K562 (cell line): Measurements from ENCODE around the gene PYDC1. TPM values are rescaled to one million over a fixed set of nuclear protein-coding genes. Genes with fewer than 3 reads are reported as not detected.
A peak's percentile ranks its signal among the peaks of the same experiment; 100 is the strongest.

Experiments
- ATAC-seq: fragments of 200-7000 bp; cut with Tn5 transposase; 3 replicates; pipeline ENCODE4 v1.9.1; 2020; ENCODE audit warnings: moderate library complexity
- BruUV-seq: library from RNA; stranded (reverse); fragments of 400-500 nt; replicated peaks from 2 replicates; lab custom pipeline; 2021; lab: Mats Ljungman, UMichigan
- CTCF ChIA-PET: fragments of 300-600 bp; formaldehyde crosslinking; extraction: SDS; loops from one replicate; lab custom pipeline; 2021; ENCODE audit warnings: low intra/inter-chr PET ratio; lab: Yijun Ruan, JAX
- POLR2A ChIA-PET: fragments of 300-600, 350-650 bp; sonication (Branson Sonifier 250); formaldehyde crosslinking; extraction: SDS; loops from one replicate; lab custom pipeline; 2021; ENCODE audit warnings: antibody characterized with exemption, inconsistent platforms; lab: Yijun Ruan, JAX
- DNase-seq, 4 experiments: peaks; one replicate each; pipeline versions ENCODE4 v3.0.0 to v3.0.0-alpha.2; 2011 to 2018; ENCODE audit warnings: low spot score in 3 of 4, mixed read lengths in 3 of 4; ENCODE audit errors: extremely low read depth in 1 of 4
- FAIRE-seq: peaks from 2 replicates; lab custom pipeline; 2011; peaks lifted over from hg19 to GRCh38; lab: Jason Lieb, UNC
- H2AFZ ChIP-seq: 2 replicates; pipeline ENCODE4 v1.6.0; 2011; ENCODE audit warnings: low read depth, low read length, control low read depth, inconsistent platforms
- H3K27ac ChIP-seq: fragments of 200-600 bp; 3 replicates; pipeline ENCODE4 v1.8.0; 2011; ENCODE audit warnings: low read depth, mild to moderate bottlenecking, control low read depth, inconsistent platforms, low read length, moderate library complexity, mixed read lengths; ENCODE audit errors: extremely low read depth
- H3K27me3 ChIP-seq, 2 experiments: fragments of 300-600 bp in 1 of 2; 2 replicates in 1 of 2; 3 replicates in 1 of 2; pipeline versions ENCODE4 v1.6.0 to v1.8.0; 2011; ENCODE audit warnings: inconsistent platforms in 2 of 2, low read length in 2 of 2, mild to moderate bottlenecking in 1 of 2, mixed read lengths in 1 of 2, moderate library complexity in 1 of 2; ENCODE audit not compliant: control insufficient read depth in 2 of 2, insufficient read depth in 2 of 2
- H3K36me3 ChIP-seq: fragments of 300-600 bp; 3 replicates; pipeline ENCODE4 v1.8.0; 2011; ENCODE audit warnings: mild to moderate bottlenecking, low read length, inconsistent platforms; ENCODE audit not compliant: control insufficient read depth, insufficient read depth
- H3K4me1 ChIP-seq, 2 experiments: fragments of 200-600 bp in 1 of 2; replicated peaks in 1 of 2; 2 replicates in 1 of 2; 3 replicates in 1 of 2; pipeline versions ENCODE4 v1.5.1 to v1.8.0; 2011; ENCODE audit warnings: inconsistent platforms in 2 of 2, low read length in 2 of 2, mild to moderate bottlenecking in 1 of 2, mixed read lengths in 1 of 2, moderate library complexity in 1 of 2; ENCODE audit not compliant: control insufficient read depth in 2 of 2, insufficient read depth in 2 of 2
- H3K4me2 ChIP-seq: 2 replicates; pipeline ENCODE4 v1.6.1; 2011; ENCODE audit warnings: low read length, control low read depth, inconsistent platforms, mixed read lengths; ENCODE audit not compliant: insufficient read depth
- H3K4me3 ChIP-seq: fragments of 200-600 bp; sonication (generic), shearing (Covaris generic); 2 replicates; pipeline ENCODE4 v1.5.1; 2016; ENCODE audit warnings: control low read depth, inconsistent platforms
- H3K79me2 ChIP-seq: fragments of 200-600 bp; 3 replicates; pipeline ENCODE4 v1.8.0; 2011; ENCODE audit warnings: low read length, inconsistent platforms; ENCODE audit not compliant: control insufficient read depth, insufficient read depth
- H3K9ac ChIP-seq, 2 experiments: 2 replicates each; pipeline versions ENCODE4 v1.6.0 to v1.6.1; 2011; ENCODE audit warnings: low read depth in 2 of 2, low read length in 2 of 2, control low read depth in 1 of 2, inconsistent platforms in 1 of 2, mild to moderate bottlenecking in 1 of 2, mixed read lengths in 1 of 2; ENCODE audit not compliant: insufficient read depth in 1 of 2
- H3K9me1 ChIP-seq: one replicate; pipeline ENCODE4 v1.6.0; 2011; ENCODE audit warnings: inconsistent platforms, mild to moderate bottlenecking, low read length, moderate library complexity; ENCODE audit not compliant: control insufficient read depth, insufficient read depth
- H3K9me3 ChIP-seq: replicated peaks from 2 replicates; pipeline ENCODE4 v1.5.1; 2011; ENCODE audit warnings: low read depth, low read length, inconsistent platforms; ENCODE audit not compliant: control insufficient read depth, insufficient read depth
- H4K20me1 ChIP-seq: replicated peaks from 2 replicates; pipeline ENCODE4 v1.6.1; 2011; ENCODE audit warnings: low read length, inconsistent platforms, mixed read lengths; ENCODE audit not compliant: control insufficient read depth, insufficient read depth
- CREM ChIP-seq: IDR thresholded peaks from 2 replicates; pipeline ENCODE4 v1.6.1; 2014; ENCODE audit warnings: antibody characterized with exemption, low read depth
- EGR1 ChIP-seq: fragments of 450-650 bp; conservative IDR thresholded peaks from 2 replicates; pipeline ENCODE4 v1.6.1; 2017; ENCODE audit warnings: mild to moderate bottlenecking
- ETV1 ChIP-seq: fragments of 450-650 bp; conservative IDR thresholded peaks from 2 replicates; pipeline ENCODE4 v1.6.1; 2016; ENCODE audit warnings: missing genetic modification characterization, control low read depth, low read depth, missing compliant biosample characterization
- IRF9 ChIP-seq: fragments of 450-650 bp; IDR thresholded peaks from 2 replicates; pipeline ENCODE4 v1.6.1; 2016; ENCODE audit warnings: missing biosample characterization, missing genetic modification characterization
- JUN ChIP-seq, 2 experiments: sonication (generic) in 1 of 2; formaldehyde crosslinking in 1 of 2; IDR thresholded peaks; 2 replicates each; pipeline versions ENCODE4 v1.6.1 to v1.8.0; 2012 to 2022; ENCODE audit warnings: borderline replicate concordance in 2 of 2, mild to moderate bottlenecking in 2 of 2, improper control_type of control experiment in 1 of 2, low read depth in 1 of 2, low read length in 1 of 2, missing genetic modification reagents in 1 of 2
- LARP7 ChIP-seq: fragments of 450-650 bp; IDR thresholded peaks from 2 replicates; pipeline ENCODE4 v1.6.1; 2016
- NR1H2 ChIP-seq: sonication (generic); formaldehyde crosslinking; IDR thresholded peaks from 2 replicates; pipeline ENCODE4 v1.4.0; 2020; ENCODE audit warnings: mild to moderate bottlenecking, missing genetic modification reagents
- TOE1 ChIP-seq, 2 experiments: fragments of 450-650 bp in 1 of 2; sonication (generic) in 1 of 2; formaldehyde crosslinking in 1 of 2; IDR thresholded peaks; 2 replicates each; pipeline versions ENCODE4 v1.7.1 to v1.8.0; 2016 to 2022; ENCODE audit warnings: borderline replicate concordance in 2 of 2, mild to moderate bottlenecking in 2 of 2, antibody characterized with exemption in 1 of 2, inconsistent platforms in 1 of 2, low read depth in 1 of 2, missing genetic modification reagents in 1 of 2, moderate library complexity in 1 of 2
- XRCC4 ChIP-seq: IDR thresholded peaks from one replicate; pipeline ENCODE4 v1.6.1; 2011; ENCODE audit not compliant: insufficient read depth, insufficient read length; ENCODE audit errors: extremely low read depth
- ZFX ChIP-seq: sonication (generic); formaldehyde crosslinking; IDR thresholded peaks from 2 replicates; pipeline ENCODE4 v1.8.0; 2022; ENCODE audit warnings: mild to moderate bottlenecking, missing genetic modification reagents, moderate library complexity
- ZNF551 ChIP-seq: fragments of 250-450 bp; sonication (Bioruptor Pico); IDR thresholded peaks from 2 replicates; pipeline ENCODE4 v1.5.0; 2021; ENCODE audit warnings: mild to moderate bottlenecking, moderate library complexity
- WGBS: fragments of 100-300 bp; shearing (Covaris generic); methylation state at CpG from one replicate; pipeline ENCODE4 v1.1.6; 2016; ENCODE audit warnings: low coverage, mixed read lengths; ENCODE audit not compliant: insufficient coverage; ENCODE audit errors: missing lambda C conversion rate; 5-methylcytosine and 5-hydroxymethylcytosine counted together
- in situ Hi-C: fragments of 300-500 bp; cut with MboI; formaldehyde crosslinking; loops from 4 replicates; pipeline ENCODE4 v1.15.0; 2018; ENCODE audit warnings: inconsistent platforms, mixed read lengths
- intact Hi-C: fragments of 100-400 bp; cut with micrococcal nuclease; formaldehyde crosslinking; loops from 2 replicates; pipeline ENCODE4 v1.14.2; 2022
- polyA plus RNA-seq, 8 experiments: library from polyadenylated mRNA; depleted of rRNA in 4 of 8; stranded (reverse) in 5 of 8; unstranded in 3 of 8; fragments of >200 nt; fragmentation: Nextera tagmentation in 2 of 8; fragmentation: Illumina TruSeq in 1 of 8; extraction: Ambion mirVana in 2 of 8; extraction: Trizol in 1 of 8; gene quantifications; 2 replicates each; pipeline versions ENCODE4 v1.2.1 to v1.2.3, GENCODE V29; 2011 to 2014; ENCODE audit warnings: inconsistent platforms in 1 of 8, missing spikeins in 1 of 8
- total RNA-seq, 7 experiments: library from RNA; depleted of rRNA in 6 of 7; stranded (reverse); fragments of >200 nt in 6 of 7; fragmentation: Illumina TruSeq in 2 of 7; extraction: Trizol in 2 of 7; gene quantifications; 2 replicates each; pipeline versions ENCODE4 v1.2.1 to v1.2.3, GENCODE V29; 2011 to 2021; ENCODE audit warnings: low replicate concordance in 1 of 7

PYDC1 gene
- total and polyA plus RNA-seq, 9 of the 15 experiments (the other 6 are each of a cell fraction or from before 2014, with no cell fraction given): not detected

DNA sequence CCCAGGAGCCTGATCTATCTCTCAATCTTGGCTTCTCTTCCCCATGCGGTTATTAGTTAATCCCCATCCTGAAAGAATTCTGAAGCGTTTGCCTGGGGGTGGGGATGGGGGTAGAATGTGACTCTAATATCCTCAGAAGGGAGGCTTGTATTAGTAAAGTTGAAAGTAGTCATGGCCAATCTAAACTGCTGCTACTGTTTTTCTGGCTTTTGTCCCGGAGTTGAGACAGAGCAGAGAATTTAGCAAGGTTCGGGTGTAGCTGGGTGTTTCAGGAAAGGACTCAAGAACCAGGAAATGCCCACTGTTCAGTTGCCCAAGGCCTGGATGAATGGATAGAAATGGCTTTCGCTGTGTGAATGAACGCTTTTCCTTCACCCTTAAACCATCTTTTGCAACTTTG is 25.3 kb upstream of the PYDC1 start:
- Histone ChIP-seq H3K9ac (no peak overlapping the region), H3K27me3 (no peaks in the 10 kb centered on the region), H3K4me1 (peaks cover 4 to 6% of the 10 kb centered on the region in 2 experiments), H3K79me2 (no peaks in the 10 kb centered on the region), H3K9me3 (no peaks in the 10 kb centered on the region), H3K27ac (no peak overlapping the region), H3K4me2 (no peak overlapping the region), H3K9me1 (no peaks in the 10 kb centered on the region), H2AFZ (0 out of 2 replicates have a peak overlapping the region, but pooled peaks have one; percentile 17), H3K36me3 (no peaks in the 10 kb centered on the region), H3K4me3 (no peak overlapping the region), H4K20me1 (0 out of 2 replicates have a peak, but pooled peaks cover 2% of the 10 kb centered on the region)
- WGBS: 42% methylated on average over 6 of the region's 6 CpGs
- CTCF ChIA-PET: no interaction called here
- FAIRE-seq: no peak
- DNase-seq: peak in 1 of 4 experiments; percentile 2
- POLR2A ChIA-PET: no interaction called here
- intact Hi-C loops: no loop called here
- in situ Hi-C loops: no loop called here
- no TSS peak for BruUV-seq
- no peak for ATAC-seq
- no peak for TF ChIP-seq JUN (IDR thresholded peaks at IDR 0.05; ENCODE audit: borderline replicate concordance, low read depth, low read length)
- TF ChIP-seq JUN (CRISPR knock-in tag; IDR thresholded peaks at IDR 0.05; ENCODE audit: borderline replicate concordance): no peak

DNA sequence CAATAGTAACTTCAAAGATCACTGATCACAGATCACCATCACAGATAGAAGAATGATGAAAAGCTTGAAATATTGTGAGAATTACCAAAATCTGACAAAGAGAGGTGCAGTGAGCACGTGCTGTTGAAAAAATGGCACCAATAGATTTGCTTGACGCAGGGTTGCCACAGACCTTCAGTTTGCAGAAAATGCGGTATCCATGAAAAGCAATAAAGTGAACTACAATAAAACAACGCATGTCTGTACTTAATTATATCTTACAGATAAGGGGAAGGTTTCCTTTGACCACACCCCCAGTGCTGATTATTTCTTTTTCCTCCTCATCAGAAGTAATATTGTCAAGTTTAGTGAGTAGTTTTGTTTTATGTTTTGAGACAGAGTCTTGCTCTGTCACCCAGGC is 21.1 kb upstream of the PYDC1 start:
- WGBS: 76% methylated on average over 4 of the region's 4 CpGs
- FAIRE-seq: no peak
- H3K9me3 ChIP-seq: no peaks in the 10 kb centered on the region
- no TSS peak for BruUV-seq
- H4K20me1 ChIP-seq: 0 out of 2 replicates have a peak, but pooled peaks cover 2% of the 10 kb centered on the region
- no peaks in the 10 kb centered on the region for H3K9me1 ChIP-seq
- H3K9ac ChIP-seq: no peak overlapping the region
- CTCF ChIA-PET: no interaction called here
- TF ChIP-seq CREM (no peak), ZNF551 (no peak), TOE1 (IDR thresholded peaks at IDR 0.05; ENCODE audit: borderline replicate concordance) (no peak), TOE1 (CRISPR knock-in tag; IDR thresholded peaks at IDR 0.05; ENCODE audit: borderline replicate concordance, low read depth) (no peak), ETV1 (tag) (no peak), LARP7 (no peak), XRCC4 (no peak), IRF9 (tag) (no peak), EGR1 (no peak), NR1H2 (CRISPR knock-in tag) (no peak), ZFX (CRISPR knock-in tag) (no peak)
- TF ChIP-seq, all 486 proteins: peak for 0
- POLR2A ChIA-PET: no interaction called here
- Histone ChIP-seq H3K4me1 (no peaks in the 10 kb centered on the region; a peak in 1 of 5 replicates), H2AFZ (no peak overlapping the region), H3K4me3 (no peak overlapping the region), H3K4me2 (no peak overlapping the region), H3K27me3 (no peaks in the 10 kb centered on the region), H3K27ac (no peak overlapping the region), H3K79me2 (no peaks in the 10 kb centered on the region), H3K36me3 (no peaks in the 10 kb centered on the region)
- DNase-seq: no peak
- in situ Hi-C loops (no loop called here), intact Hi-C loops (no loop called here)
- no peak for ATAC-seq
